Gastroesophageal sphincter (tissue), 4 donors: ENCODE measurements around the gene DNAJC9. TPM values are rescaled to one million over a fixed set of nuclear protein-coding genes. Genes with fewer than 3 reads are reported as not detected.

ENCODE experiments used
- ATAC-seq: fragments of 150-250 bp; one replicate; pipeline ENCODE4 v1.9.1; 2016; ENCODE audit warnings: mild to moderate bottlenecking, moderate library complexity
- H3K27ac ChIP-seq, 4 donors: fragments of 200-600 bp; sonication (generic) in 3 of 4; 1 replicate in 3 of 4; 2 replicates in 1 of 4; pipeline ENCODE4 v1.5.1; 2016 to 2019
- H3K27me3 ChIP-seq: fragments of 200-600 bp; sonication (generic); one replicate; pipeline ENCODE4 v1.5.1; 2019
- H3K36me3 ChIP-seq, 2 donors: fragments of 200-600 bp; sonication (generic); one replicate each; pipeline ENCODE4 v1.5.1; 2019; ENCODE audit warnings: control low read depth in 1 of 2
- H3K4me1 ChIP-seq, 3 donors: fragments of 200-600 bp; sonication (generic); 1 replicate in 2 of 3; 2 replicates in 1 of 3; pipeline ENCODE4 v1.5.1; 2016 to 2019; ENCODE audit warnings: control low read depth in 2 of 3
- H3K4me3 ChIP-seq, 2 donors: fragments of 200-600 bp; sonication (generic); one replicate each; pipeline ENCODE4 v1.5.1; 2019; ENCODE audit warnings: mild to moderate bottlenecking in 1 of 2, moderate library complexity in 1 of 2
- H3K9me3 ChIP-seq, 3 donors: fragments of 200-600 bp; sonication (generic); one replicate each; pipeline ENCODE4 v1.5.1; 2017 to 2019; ENCODE audit warnings: control low read depth in 2 of 3
- CTCF ChIP-seq, 4 experiments: fragments of 200-600 bp in 2 of 4; fragments of 450-650 bp in 2 of 4; sonication (generic) in 1 of 4; IDR thresholded peaks; one replicate each; pipeline ENCODE4 v1.5.1; 2017 to 2019; ENCODE audit warnings: antibody characterized with exemption in 4 of 4, mild to moderate bottlenecking in 2 of 4, moderate library complexity in 2 of 4
- EP300 ChIP-seq: sonication (generic); formaldehyde crosslinking; IDR thresholded peaks from one replicate; pipeline ENCODE4 v1.6.1; 2017; ENCODE audit warnings: antibody characterized with exemption, mild to moderate bottlenecking
- POLR2A ChIP-seq, 2 donors: fragments of 450-650 bp; IDR thresholded peaks; one replicate each; pipeline ENCODE4 v1.6.1; 2017; ENCODE audit warnings: antibody characterized with exemption in 2 of 2, mild to moderate bottlenecking in 2 of 2, moderate library complexity in 1 of 2
- POLR2AphosphoS5 ChIP-seq: sonication (generic); formaldehyde crosslinking; IDR thresholded peaks from one replicate; pipeline ENCODE4 v1.6.1; 2017; ENCODE audit warnings: antibody characterized with exemption
- WGBS, 2 donors: methylation state at CpG; one replicate each; pipeline ENCODE4 v1.1.5; 2018; ENCODE audit warnings: low coverage in 1 of 2; 5-methylcytosine and 5-hydroxymethylcytosine counted together
- total RNA-seq, 4 donors: library from RNA; depleted of rRNA; stranded (reverse); fragments of >200 nt; gene quantifications; one replicate each; pipeline ENCODE4 v1.1.0, GENCODE V29; 2016

Gene DNAJC9
- total RNA-seq, 4 donors from 2014 or later = 11.8 to 20.2 (median 14.3) TPM

- ATAC-seq = no peak
- peaks cover 0 to 55% of the 10 kb centered on the region in 2 donors for H3K36me3 ChIP-seq
- no peaks in the 10 kb centered on the region for H3K27me3 ChIP-seq
- no peaks in the 10 kb centered on the region for H3K9me3 ChIP-seq
- TF ChIP-seq EP300 = no peak
- TF ChIP-seq POLR2AphosphoS5 = no peak
- no peak for TF ChIP-seq CTCF (IDR thresholded peaks at IDR 0.05)
- TF ChIP-seq POLR2A (IDR thresholded peaks at IDR 0.05) = no peak
- 70 to 86% methylated on average over 5 of the region's 5 CpGs for WGBS, 2 donors
- peaks cover 8 to 63% (median 20%) of the 10 kb centered on the region in 3 donors for H3K4me1 ChIP-seq
- H3K27ac ChIP-seq = peak overlapping the region in 3 of 4 donors; percentile 88 to 91 (median 89)
- no peak overlapping the region for H3K4me3 ChIP-seq
These were observed 1.2 kb upstream of the DNAJC9 start for GRCh38 chr10:73248259-73248724.

GRCh38 chr10:73247509-73248258 lies 629 bp upstream of the DNAJC9 start:
- no peak for ATAC-seq
- Histone ChIP-seq H3K4me1 (peaks cover 7 to 60% (median 19%) of the 10 kb centered on the region in 3 donors), H3K9me3 (no peaks in the 10 kb centered on the region), H3K36me3 (peaks cover 2 to 61% of the 10 kb centered on the region in 2 donors), H3K4me3 (peak overlapping the region; percentile 66 to 94), H3K27ac (peak overlapping the region; percentile 55 to 91 (median 88)), H3K27me3 (no peaks in the 10 kb centered on the region)
- TF ChIP-seq EP300 (no peak), POLR2A (IDR thresholded peaks at IDR 0.05) (no peak), CTCF (IDR thresholded peaks at IDR 0.05) (no peak), POLR2AphosphoS5 (no peak)
- 29 to 32% methylated on average over 4 of the region's 4 CpGs for WGBS, 2 donors

- Histone ChIP-seq H3K4me3 (peak overlapping the region; percentile 66 to 94), H3K36me3 (peaks cover 2 to 72% of the 10 kb centered on the region in 2 donors), H3K4me1 (peaks cover 4 to 53% (median 13%) of the 10 kb centered on the region in 3 donors), H3K27ac (peak overlapping the region in 3 of 4 donors; percentile 88 to 91 (median 89)), H3K27me3 (no peaks in the 10 kb centered on the region), H3K9me3 (no peaks in the 10 kb centered on the region)
- 3 to 6% methylated on average over 8 of the region's 8 CpGs for WGBS, 2 donors
- TF ChIP-seq POLR2A (IDR thresholded peaks at IDR 0.05) (no peak), EP300 (no peak), CTCF (IDR thresholded peaks at IDR 0.05) (no peak), POLR2AphosphoS5 (no peak)
- no peak for ATAC-seq
These were observed 771 bp downstream of the DNAJC9 start for GRCh38 chr10:73246322-73246645.

DNA sequence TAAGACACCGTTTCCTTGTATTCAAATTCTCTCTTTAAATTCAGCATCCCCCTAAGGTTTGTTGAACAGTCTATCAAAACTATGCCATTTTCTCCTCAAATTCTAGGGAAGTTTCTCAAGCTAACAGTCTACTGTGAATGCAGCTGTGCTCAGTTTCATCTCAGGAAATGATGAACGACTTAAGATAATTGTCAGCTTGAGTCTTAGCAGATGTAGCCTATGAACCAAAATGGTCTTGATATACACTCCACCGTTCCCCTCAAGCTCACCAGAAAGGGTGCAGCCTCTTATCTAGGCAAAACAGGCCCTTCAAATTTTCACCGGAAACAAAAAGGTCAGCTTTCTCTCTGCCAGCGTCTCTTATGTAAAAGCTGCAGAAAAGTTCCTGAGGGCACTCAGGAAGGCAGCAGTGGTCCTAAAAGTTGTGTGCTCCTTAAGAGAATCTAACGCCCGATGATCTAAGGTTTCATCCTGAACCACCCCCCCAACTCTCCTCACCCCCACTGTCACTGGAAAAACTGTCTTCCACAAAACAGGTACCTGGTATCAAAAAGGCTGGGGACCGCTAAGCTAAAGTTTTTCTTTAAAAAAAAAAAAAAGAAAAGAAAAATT lies 2.1 kb downstream of the DNAJC9 start:
- 45 to 61% methylated on average over 5 to 7 of the region's 8 CpGs for WGBS, 2 donors
- H3K27ac ChIP-seq = no peak overlapping the region
- H3K27me3 ChIP-seq = no peaks in the 10 kb centered on the region
- no peaks in the 10 kb centered on the region for H3K9me3 ChIP-seq
- no peak for TF ChIP-seq EP300
- TF ChIP-seq POLR2AphosphoS5 = no peak
- TF ChIP-seq POLR2A (IDR thresholded peaks at IDR 0.05) = no peak
- TF ChIP-seq CTCF (IDR thresholded peaks at IDR 0.05) = no peak
- peaks cover 2 to 72% of the 10 kb centered on the region in 2 donors for H3K36me3 ChIP-seq
- no peak overlapping the region for H3K4me3 ChIP-seq
- ATAC-seq = no peak
- peaks cover 4 to 42% (median 10%) of the 10 kb centered on the region in 3 donors for H3K4me1 ChIP-seq
